ENCODE measurements around the gene ABI1. TPM values are rescaled to one million over a fixed set of nuclear protein-coding genes. Genes with fewer than 3 reads are reported as not detected.

Gene ABI1
- total RNA-seq, 2 experiments from 2014 or later: 44.2 to 56.6 TPM

GRCh38 chr10:26844396-26844975 is 16.3 kb downstream of the ABI1 start:
- Mint-ChIP-seq H3K4me3 (no peak overlapping the region), H3K9me3 (ENCODE audit: low read depth) (no peaks in the 10 kb centered on the region), H3K4me1 (peaks cover 61% of the 10 kb centered on the region), H3K27ac (no peak overlapping the region), H3K36me3 (ENCODE audit: low read depth) (peaks cover 12% of the 10 kb centered on the region), H3K27me3 (no peaks in the 10 kb centered on the region)
- intact Hi-C loops (cut with DNase I, micrococcal nuclease): loop anchor here (5.0 to 10.0 kb wide), 2 partner anchors 60 to 62 kb away; no protein-coding TSS in a partner anchor
- DNase-seq: no peak
- ChIA-PET CTCF (interaction anchor here (0.8 to 1.3 kb wide), 2 partner anchors 16 to 37 kb away, joined by 3 read pairs; partner anchors contain the start of gene ABI1), POLR2A (interaction anchor here (0.6 kb wide), 1 partner anchor 12 kb away, joined by 8 read pairs; no protein-coding TSS in a partner anchor)
- no peak for ATAC-seq

- H3K4me3 Mint-ChIP-seq: no peak overlapping the region
- H3K9me3 Mint-ChIP-seq (ENCODE audit: low read depth): no peaks in the 10 kb centered on the region
- H3K36me3 Mint-ChIP-seq (ENCODE audit: low read depth): peaks cover 14% of the 10 kb centered on the region
- CTCF ChIA-PET: interaction anchor here (1.0 to 1.3 kb wide), 2 partner anchors 10 to 17 kb away, joined by 3 to 4 read pairs; partner anchors contain the start of gene ABI1
- H3K27ac Mint-ChIP-seq: peak overlapping the region; percentile 16
- H3K4me1 Mint-ChIP-seq: peaks cover 64% of the 10 kb centered on the region
- POLR2A ChIA-PET: interaction anchor here (0.6 to 1.0 kb wide), 3 partner anchors 11 to 104 kb away, joined by 3 to 8 read pairs (median 4); no protein-coding TSS in a partner anchor
- H3K27me3 Mint-ChIP-seq: no peaks in the 10 kb centered on the region
- DNase-seq: no peak
- intact Hi-C loops (cut with DNase I, micrococcal nuclease): loop anchor here (5.0 to 10.0 kb wide), 2 partner anchors 59 to 61 kb away; no protein-coding TSS in a partner anchor
- peak; percentile 32 for ATAC-seq
Observed at GRCh38 chr10:26843736-26844135, 17.0 kb downstream of the ABI1 start.

GRCh38 chr10:26841733-26842317 is 18.9 kb downstream of the ABI1 start:
- peaks cover 75% of the 10 kb centered on the region for H3K4me1 Mint-ChIP-seq
- ChIA-PET POLR2A (no interaction called here), CTCF (interaction anchor here (1.0 to 1.5 kb wide), 4 partner anchors 9 to 55 kb away, joined by 3 to 5 read pairs (median 4); no protein-coding TSS in a partner anchor)
- intact Hi-C loops (cut with DNase I, micrococcal nuclease): loop anchor here (2.0 to 10.0 kb wide), 4 partner anchors 13 to 60 kb away; partner anchors contain the start of gene ABI1 (in 1 of the 2)
- DNase-seq (no peak), ATAC-seq (peak; percentile 21)
- H3K36me3 Mint-ChIP-seq (ENCODE audit: low read depth): peaks cover 22% of the 10 kb centered on the region
- H3K4me3 Mint-ChIP-seq: no peak overlapping the region
- H3K27ac Mint-ChIP-seq: no peak overlapping the region
- no peaks in the 10 kb centered on the region for H3K9me3 Mint-ChIP-seq (ENCODE audit: low read depth)
- no peaks in the 10 kb centered on the region for H3K27me3 Mint-ChIP-seq

- intact Hi-C loops (cut with DNase I, micrococcal nuclease): loop anchor here (2.0 to 10.0 kb wide), 4 partner anchors 14 to 59 kb away; partner anchors contain the start of gene ABI1 (in 1 of the 2)
- Mint-ChIP-seq H3K4me3 (no peak overlapping the region), H3K27ac (no peak overlapping the region), H3K4me1 (peaks cover 68% of the 10 kb centered on the region), H3K9me3 (ENCODE audit: low read depth) (no peaks in the 10 kb centered on the region), H3K36me3 (ENCODE audit: low read depth) (peaks cover 23% of the 10 kb centered on the region), H3K27me3 (no peaks in the 10 kb centered on the region)
- ChIA-PET CTCF (interaction anchor here (1.0 to 1.5 kb wide), 3 partner anchors 10 to 55 kb away, joined by 3 to 5 read pairs (median 5); no protein-coding TSS in a partner anchor), POLR2A (no interaction called here)
- ATAC-seq (no peak), DNase-seq (no peak)
Observed at GRCh38 chr10:26840938-26841732, 19.6 kb downstream of the ABI1 start.

GRCh38 chr10:26839966-26840627 is 20.7 kb downstream of the ABI1 start:
- H3K4me3 Mint-ChIP-seq: no peak overlapping the region
- intact Hi-C loops (cut with DNase I, micrococcal nuclease): loop anchor here (2.0 to 10.0 kb wide), 4 partner anchors 15 to 58 kb away; partner anchors contain the start of gene ABI1 (in 1 of the 2)
- ChIA-PET POLR2A (interaction anchor here (0.6 kb wide), 1 partner anchor 44 kb away, joined by 3 read pairs; no protein-coding TSS in a partner anchor), CTCF (interaction anchor here (1.4 to 1.5 kb wide), 2 partner anchors 9 to 33 kb away, joined by 3 to 5 read pairs; no protein-coding TSS in a partner anchor)
- H3K4me1 Mint-ChIP-seq: peaks cover 63% of the 10 kb centered on the region
- no peaks in the 10 kb centered on the region for H3K9me3 Mint-ChIP-seq (ENCODE audit: low read depth)
- peaks cover 26% of the 10 kb centered on the region for H3K36me3 Mint-ChIP-seq (ENCODE audit: low read depth)
- peak overlapping the region; percentile 8 for H3K27ac Mint-ChIP-seq
- no peaks in the 10 kb centered on the region for H3K27me3 Mint-ChIP-seq
- ATAC-seq (peak; percentile 69), DNase-seq (no peak)

GRCh38 chr10:26837139-26837538 is 23.6 kb downstream of the ABI1 start:
- H3K27me3 Mint-ChIP-seq: no peaks in the 10 kb centered on the region
- H3K36me3 Mint-ChIP-seq (ENCODE audit: low read depth): peaks cover 30% of the 10 kb centered on the region
- ATAC-seq: no peak
- intact Hi-C loops (cut with DNase I, micrococcal nuclease): no loop called here
- POLR2A ChIA-PET: no interaction called here
- H3K4me1 Mint-ChIP-seq: peaks cover 58% of the 10 kb centered on the region
- no peaks in the 10 kb centered on the region for H3K9me3 Mint-ChIP-seq (ENCODE audit: low read depth)
- no peak overlapping the region for H3K4me3 Mint-ChIP-seq
- no peak for DNase-seq
- H3K27ac Mint-ChIP-seq: no peak overlapping the region
- CTCF ChIA-PET: interaction anchor here (0.6 kb wide), 1 partner anchor 115 kb away, joined by 3 read pairs; no protein-coding TSS in a partner anchor

- intact Hi-C loops (cut with DNase I, micrococcal nuclease): no loop called here
- no peaks in the 10 kb centered on the region for H3K9me3 Mint-ChIP-seq (ENCODE audit: low read depth)
- ATAC-seq (peak; percentile 49), DNase-seq (no peak)
- ChIA-PET CTCF (no interaction called here), POLR2A (no interaction called here)
- H3K4me3 Mint-ChIP-seq: no peak overlapping the region
- H3K36me3 Mint-ChIP-seq (ENCODE audit: low read depth): peaks cover 41% of the 10 kb centered on the region
- no peaks in the 10 kb centered on the region for H3K27me3 Mint-ChIP-seq
- peaks cover 50% of the 10 kb centered on the region for H3K4me1 Mint-ChIP-seq
- no peak overlapping the region for H3K27ac Mint-ChIP-seq
Observed at GRCh38 chr10:26835025-26835424, 25.7 kb downstream of the ABI1 start.

GRCh38 chr10:26832960-26833359 is 27.8 kb downstream of the ABI1 start:
- DNase-seq (no peak), ATAC-seq (no peak)
- intact Hi-C loops (cut with DNase I, micrococcal nuclease): no loop called here
- Mint-ChIP-seq H3K9me3 (ENCODE audit: low read depth) (no peaks in the 10 kb centered on the region), H3K4me3 (no peak overlapping the region), H3K4me1 (peaks cover 41% of the 10 kb centered on the region), H3K36me3 (ENCODE audit: low read depth) (peaks cover 29% of the 10 kb centered on the region), H3K27me3 (no peaks in the 10 kb centered on the region), H3K27ac (no peak overlapping the region)
- CTCF ChIA-PET: interaction anchor here (0.6 to 1.4 kb wide), 3 partner anchors 9 to 135 kb away, joined by 3 to 5 read pairs (median 3); no protein-coding TSS in a partner anchor
- POLR2A ChIA-PET: interaction anchor here (0.7 kb wide), 1 partner anchor 10 kb away, joined by 3 read pairs; no protein-coding TSS in a partner anchor

- Mint-ChIP-seq H3K4me3 (no peak overlapping the region), H3K9me3 (ENCODE audit: low read depth) (no peaks in the 10 kb centered on the region), H3K36me3 (ENCODE audit: low read depth) (peaks cover 28% of the 10 kb centered on the region), H3K27me3 (no peaks in the 10 kb centered on the region), H3K27ac (no peak overlapping the region), H3K4me1 (peaks cover 46% of the 10 kb centered on the region)
- intact Hi-C loops (cut with DNase I, micrococcal nuclease): no loop called here
- ATAC-seq (no peak), DNase-seq (no peak)
- ChIA-PET POLR2A (no interaction called here), CTCF (interaction anchor here (0.9 to 1.3 kb wide), 3 partner anchors 9 to 86 kb away, joined by 3 read pairs; no protein-coding TSS in a partner anchor)
Observed at GRCh38 chr10:26831936-26832335, 28.8 kb downstream of the ABI1 start.

- intact Hi-C loops (cut with DNase I, micrococcal nuclease): no loop called here
- Mint-ChIP-seq H3K27ac (peak overlapping the region; percentile 51), H3K4me1 (peaks cover 53% of the 10 kb centered on the region), H3K9me3 (ENCODE audit: low read depth) (no peaks in the 10 kb centered on the region), H3K4me3 (no peak overlapping the region), H3K27me3 (no peaks in the 10 kb centered on the region), H3K36me3 (ENCODE audit: low read depth) (peaks cover 23% of the 10 kb centered on the region)
- ChIA-PET POLR2A (no interaction called here), CTCF (interaction anchor here (1.2 kb wide), 1 partner anchor 52 kb away, joined by 4 read pairs; no protein-coding TSS in a partner anchor)
- ATAC-seq: no peak
- no peak for DNase-seq
Observed at GRCh38 chr10:26829810-26830515, 30.8 kb downstream of the ABI1 start.

Measured in activated CD4-positive, alpha-beta T cell treated with anti-CD3 and anti-CD28 coated beads for 36 hours (primary cell).